GM21529 (cell line): Measurements from ENCODE around the gene GMPPB.
"Not testable (repeated sequence)": the region's sequence is repeated elsewhere in the genome, so short reads cannot be mapped to it uniquely, and the experiment has no call there.

Experiments used
- ATAC-seq: cut with Tn5 transposase; IDR thresholded peaks from one replicate; pipeline ENCODE4 v1.9.1; 2021; ENCODE audit not compliant: unreplicated experiment

Gene GMPPB

DNA sequence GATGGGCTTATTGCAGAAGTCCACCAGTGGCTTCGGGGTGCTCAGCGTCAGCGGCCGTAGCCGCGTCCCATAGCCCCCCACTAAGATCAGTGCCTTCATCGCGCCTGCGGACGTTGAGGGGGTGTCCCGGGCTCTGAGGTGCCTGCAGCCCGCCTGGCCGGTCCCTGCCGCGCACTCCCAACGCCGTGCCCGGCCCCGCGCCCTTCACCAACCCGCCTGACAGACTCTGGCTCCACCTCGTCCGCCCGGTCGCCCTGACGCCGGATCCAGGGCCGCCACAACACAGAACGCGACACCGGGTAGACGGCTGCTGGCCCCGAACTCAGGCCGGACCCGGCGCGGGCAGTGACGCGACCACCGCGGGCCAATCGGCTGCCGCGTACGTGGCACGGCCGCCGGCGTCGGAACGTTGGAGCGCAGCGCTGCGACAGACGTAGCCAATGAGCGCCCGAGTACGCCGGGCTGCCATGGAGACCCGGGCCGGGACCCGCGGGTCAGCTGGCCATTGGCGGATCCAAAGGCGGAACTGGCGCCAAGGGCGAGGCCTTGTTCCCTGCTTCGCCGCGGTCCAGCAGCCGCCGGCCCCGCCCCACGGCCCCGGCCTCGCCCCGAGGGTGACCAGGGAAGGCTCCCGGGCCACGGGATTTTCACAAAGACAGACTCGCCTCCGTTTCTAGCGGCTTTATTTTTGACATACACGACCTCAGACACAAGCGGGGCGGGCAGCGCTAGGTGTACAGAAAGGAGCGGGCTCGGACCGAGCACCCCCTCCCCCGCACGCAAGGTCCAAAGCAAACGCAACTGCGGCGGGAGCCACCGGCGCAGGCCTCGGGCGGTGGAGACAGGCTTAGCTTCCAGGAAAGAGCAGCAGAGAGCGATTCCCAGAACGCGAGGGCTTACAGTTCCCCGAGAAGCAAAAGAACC lies at the start of gene GMPPB:
TSS of gene GMPPB (minus strand) at position 324 of the 924 bp plus-strand sequence. CDS start at position 99, 225 bp downstream.
- peak; percentile 74 for ATAC-seq

GRCh38 chr3:49772703-49773102 lies 49.0 kb upstream of the GMPPB start:
- ATAC-seq: no peak

- no peak for ATAC-seq
Observed at GRCh38 chr3:49771340-49771938, 47.7 kb upstream of the GMPPB start.

DNA sequence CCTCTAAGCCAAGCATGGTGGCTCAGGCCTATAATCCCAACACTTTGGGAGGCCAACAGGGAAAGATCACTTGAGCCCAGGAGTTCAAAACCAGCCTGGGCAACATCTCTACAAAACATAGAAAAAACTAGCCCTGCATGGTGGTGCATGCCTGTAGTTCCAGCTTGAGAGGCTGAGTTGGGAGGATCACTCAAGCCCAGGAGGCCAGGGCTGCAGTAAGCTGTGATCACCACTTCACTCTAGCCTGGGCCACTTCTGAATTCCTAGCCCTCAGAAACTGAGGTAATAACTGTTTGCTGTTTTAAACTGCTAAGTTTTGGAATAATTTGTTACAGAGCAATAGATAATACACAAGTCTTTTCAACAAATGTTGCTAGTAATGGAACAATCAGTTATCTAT lies 46.2 kb upstream of the GMPPB start:
- ATAC-seq: no peak

DNA sequence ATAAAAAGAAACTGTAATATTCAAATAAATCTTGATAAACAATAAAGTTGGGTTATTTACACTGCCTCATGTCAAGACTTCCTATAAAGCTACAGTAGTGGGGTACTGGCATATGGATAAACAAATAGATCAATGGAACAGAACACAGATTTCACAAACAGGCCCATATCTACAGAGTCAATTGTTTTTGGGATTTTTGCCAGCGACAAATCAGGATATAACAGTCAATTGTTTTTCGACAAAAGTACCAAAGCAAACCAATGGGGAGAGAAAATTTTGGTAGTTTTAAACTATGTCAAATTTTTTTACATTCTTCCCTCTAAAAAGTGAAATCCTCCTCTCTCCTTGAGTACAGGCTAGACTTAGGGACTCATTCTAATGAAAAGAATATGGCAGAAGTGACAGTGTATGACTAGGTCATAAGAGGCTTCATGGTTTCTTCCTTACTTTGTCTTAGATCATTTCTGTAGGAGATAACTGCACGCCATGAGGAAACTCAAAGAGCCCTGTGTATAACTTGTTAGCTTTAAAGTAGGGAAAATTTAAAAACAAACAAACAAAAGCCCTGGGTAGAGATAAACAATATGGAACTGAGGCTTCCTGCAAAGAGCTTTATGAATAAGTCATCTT lies 45.6 kb upstream of the GMPPB start:
- ATAC-seq: no peak

- no peak for ATAC-seq
Observed at GRCh38 chr3:49763981-49764380, 40.2 kb upstream of the GMPPB start.

DNA sequence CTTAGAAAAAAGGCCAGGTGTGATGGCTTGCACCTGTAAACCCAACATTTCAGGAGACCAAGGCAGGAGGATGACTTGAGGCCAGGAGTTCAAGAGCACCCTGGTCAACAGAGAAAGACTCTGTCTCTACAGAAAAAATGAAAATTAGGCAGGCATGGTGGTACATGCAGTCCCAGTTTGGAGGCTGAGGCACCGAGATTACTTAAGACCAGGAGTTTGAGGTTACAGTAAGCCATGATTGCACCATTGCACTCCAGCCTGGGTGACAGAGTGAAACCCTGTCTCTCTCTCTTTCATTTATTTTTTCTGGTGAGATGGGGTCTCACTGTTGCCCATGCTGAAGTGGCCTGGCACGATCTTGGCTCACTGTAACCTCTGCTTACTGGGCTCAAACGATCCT lies 37.9 kb upstream of the GMPPB start:
- ATAC-seq: no peak

DNA sequence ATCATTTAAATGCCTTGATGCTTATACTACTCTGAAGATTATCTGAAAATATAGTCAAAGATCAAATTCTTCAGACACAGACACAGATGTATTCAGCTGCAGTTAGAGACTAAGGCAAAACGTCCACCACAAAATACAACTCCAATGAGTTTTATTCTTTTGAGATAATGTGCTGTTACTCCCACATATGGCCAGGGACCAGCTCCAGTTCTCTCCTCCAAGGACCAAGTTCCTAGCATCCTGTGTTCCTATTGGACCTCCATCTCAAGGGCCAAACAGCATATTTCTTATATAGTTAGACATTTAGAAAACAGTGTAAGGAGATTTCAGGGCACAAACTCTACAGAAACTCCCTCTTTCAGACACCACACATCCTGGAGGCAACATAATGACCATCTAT lies 35.5 kb upstream of the GMPPB start:
- no peak for ATAC-seq

DNA sequence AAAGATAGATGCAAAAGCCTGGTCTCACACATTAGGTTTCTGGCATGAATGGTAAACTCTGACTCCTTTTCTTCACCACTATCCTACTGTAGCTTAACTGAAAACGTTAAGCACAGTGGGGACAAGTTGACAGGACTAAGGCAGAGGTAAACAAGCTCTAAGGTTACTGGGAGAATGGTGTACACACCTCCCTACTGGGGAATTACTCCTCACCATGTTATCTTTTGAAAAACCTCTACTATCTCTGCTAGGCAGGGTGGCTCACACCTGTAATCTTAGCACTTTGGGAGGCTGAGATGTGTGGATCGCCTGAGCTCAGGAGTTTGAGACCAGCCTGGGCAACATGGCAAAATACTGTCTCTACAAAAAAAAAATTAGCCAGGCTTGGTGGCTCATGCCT lies 33.4 kb upstream of the GMPPB start:
- ATAC-seq: no peak

DNA sequence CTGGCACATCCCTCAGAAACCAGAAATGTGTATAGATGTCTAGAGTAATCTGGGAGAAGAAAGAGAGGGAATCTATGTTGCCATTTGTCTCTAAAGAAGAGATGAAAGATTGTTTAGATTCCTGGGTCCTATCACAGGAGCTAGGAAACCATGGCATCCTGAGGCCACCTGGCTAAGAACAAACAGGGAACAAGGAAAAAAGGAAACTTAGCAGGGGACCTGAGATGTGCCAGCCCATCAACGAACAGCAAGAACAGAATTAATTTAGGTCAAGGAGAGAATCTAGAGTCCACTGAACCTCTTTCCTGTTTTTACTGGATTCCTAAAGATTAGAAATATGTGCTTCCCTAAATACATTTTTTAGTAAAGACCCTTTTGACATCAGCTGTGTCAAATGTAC lies 32.3 kb upstream of the GMPPB start:
- ATAC-seq: no peak

GRCh38 chr3:49754536-49754935 lies 30.8 kb upstream of the GMPPB start:
- no peak for ATAC-seq

DNA sequence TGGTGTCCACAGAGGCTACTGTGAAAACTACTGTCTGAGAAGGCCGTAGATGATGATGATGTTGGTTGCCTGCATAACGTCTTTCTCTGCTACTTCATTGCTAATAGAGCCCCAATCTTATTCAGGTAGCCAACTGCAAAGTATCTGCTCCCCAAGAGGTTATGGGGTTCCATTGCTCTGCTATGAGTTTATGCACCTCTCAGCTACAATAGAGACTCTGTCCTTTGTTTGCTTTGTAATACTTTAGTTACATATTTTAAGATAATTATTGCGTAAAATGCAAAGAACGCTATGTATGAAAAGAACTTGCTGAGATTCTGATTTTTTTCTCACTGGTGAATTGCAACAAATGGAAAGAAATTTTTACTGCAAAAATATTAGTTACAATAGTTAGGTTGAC lies 27.8 kb upstream of the GMPPB start:
- ATAC-seq: no peak

DNA sequence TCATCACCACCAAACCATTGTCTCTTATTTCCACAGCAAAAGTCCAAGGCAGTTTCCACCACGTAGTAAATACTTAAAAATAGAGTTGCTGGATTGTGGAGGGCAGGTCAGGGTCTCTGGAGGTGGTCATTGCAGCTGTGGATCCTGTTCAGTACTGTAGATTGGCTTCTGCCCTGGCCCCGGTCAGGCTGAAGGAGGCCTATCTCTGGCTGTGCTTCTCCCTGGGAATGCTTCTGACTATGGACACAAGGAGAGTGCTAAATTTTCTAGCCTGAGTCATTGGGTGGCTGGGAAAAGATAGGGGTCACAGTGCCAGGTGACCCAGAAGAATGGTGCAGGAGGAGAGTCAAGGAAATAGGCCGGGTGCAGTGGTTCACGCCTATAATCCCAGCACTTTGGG lies 26.3 kb upstream of the GMPPB start:
- no peak for ATAC-seq

DNA sequence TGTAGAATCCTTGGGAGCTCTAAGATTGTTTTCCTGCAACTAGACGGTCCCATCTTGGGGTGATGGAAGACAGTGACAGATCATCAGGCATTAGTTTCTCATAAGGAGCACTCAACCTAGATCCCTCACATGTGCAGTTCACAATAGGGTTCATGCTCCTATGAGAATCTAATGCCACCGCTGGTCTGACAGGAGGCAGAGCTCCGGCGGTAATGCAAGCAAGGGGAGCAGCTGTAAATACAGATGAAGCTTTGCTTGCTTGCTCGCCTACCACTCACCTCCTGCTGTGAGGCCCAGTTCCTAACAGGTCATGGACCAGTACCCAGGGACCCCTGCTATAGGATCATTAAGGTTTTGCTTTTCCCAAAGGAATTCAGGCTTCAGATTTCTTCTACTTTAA lies 25.1 kb upstream of the GMPPB start:
- not testable (repeated sequence) for ATAC-seq

DNA sequence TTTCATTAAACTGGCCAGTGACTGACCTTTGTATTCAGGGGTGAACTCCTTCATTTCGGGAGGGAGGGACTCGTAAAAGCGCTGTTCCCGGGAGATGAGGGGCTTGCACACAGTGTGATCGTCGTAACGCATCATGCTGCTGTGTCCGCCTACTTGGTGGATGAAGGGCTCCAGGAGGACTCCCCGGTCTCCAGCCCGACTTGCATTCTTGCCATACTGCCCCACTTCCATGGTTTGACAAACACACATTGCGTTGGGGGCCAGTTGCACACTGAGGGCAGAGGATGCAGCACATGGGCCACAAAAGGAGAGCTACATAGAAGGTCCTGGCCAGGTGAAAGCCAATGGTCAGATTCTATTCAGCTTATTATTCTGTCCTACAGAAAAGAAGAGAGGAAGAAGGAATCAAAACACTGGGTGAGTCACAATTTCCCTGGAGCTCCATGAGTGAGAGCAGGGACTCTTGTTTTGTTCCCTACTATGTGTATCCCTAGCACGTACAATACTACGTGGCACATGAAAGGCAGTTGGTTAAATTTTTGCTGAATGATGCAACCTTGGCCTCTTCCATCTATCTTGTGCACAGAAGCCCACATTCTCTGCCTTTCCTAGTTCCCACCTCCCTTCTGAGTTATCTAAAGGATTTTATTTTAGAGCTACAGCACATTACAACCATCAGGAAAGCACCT lies 24.2 kb upstream of the GMPPB start:
- no peak for ATAC-seq

DNA sequence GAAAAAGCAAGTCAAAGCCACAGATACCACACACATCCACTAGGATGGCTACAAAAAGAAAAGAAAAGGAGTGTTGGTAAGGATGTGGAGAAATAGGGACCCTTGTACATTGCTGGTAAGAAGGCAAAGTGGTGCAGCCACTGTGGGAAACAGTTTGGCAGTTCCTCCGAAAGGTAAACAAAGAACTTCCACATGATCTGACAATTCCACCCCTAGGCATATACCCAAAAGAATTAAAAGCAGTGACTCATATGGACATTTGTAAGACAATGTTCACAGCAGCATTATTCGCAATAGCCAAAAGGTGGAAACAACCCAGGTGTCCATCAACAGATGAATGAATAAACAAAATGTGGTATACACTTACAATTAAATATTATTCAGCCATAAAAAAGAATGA lies 22.2 kb upstream of the GMPPB start:
- no peak for ATAC-seq

DNA sequence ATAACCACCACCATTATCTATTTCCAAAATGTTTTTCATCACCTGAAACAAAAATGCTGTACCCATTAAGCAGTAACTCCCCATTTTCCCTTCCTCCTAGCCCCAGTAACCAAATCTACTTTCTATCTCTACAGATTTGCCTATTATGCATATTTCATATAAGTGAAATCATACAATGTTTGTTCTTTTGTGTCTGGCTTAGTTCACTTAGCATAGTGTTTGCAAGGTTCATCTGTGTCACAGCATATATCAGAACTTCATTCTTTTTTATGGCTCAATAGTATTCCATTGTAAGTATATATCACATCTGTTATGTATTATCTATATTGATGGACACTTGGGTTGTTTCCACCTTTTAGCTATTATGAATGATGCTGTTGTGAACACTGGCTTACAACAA lies 16.7 kb upstream of the GMPPB start:
- no peak for ATAC-seq

GRCh38 chr3:49738067-49738713 lies 14.4 kb upstream of the GMPPB start:
- ATAC-seq: no peak

DNA sequence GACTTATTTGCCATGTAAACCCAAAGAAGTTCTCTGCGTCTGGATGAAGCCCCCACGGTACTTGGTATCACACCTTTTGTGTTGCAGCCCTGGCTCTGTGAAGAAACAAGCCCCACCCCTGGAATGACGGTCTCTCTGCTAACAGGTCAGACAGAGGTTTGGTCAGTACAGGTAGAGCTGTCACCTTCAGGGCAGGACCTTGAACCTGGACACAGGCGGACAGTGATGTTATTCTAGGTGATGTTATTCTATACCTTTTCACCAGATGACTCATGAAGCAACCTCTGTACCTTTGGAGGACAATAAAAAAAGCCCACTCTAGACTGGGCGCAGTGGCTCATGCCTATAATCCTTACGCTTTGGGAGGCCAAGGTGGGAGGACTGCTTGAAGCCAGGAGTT lies 11.0 kb upstream of the GMPPB start:
- ATAC-seq: no peak

- no peak for ATAC-seq
Observed at GRCh38 chr3:49733551-49733950, 9.8 kb upstream of the GMPPB start.

- no peak for ATAC-seq
Observed at GRCh38 chr3:49732597-49732996, 8.8 kb upstream of the GMPPB start.
